MM.1S (cell line): ENCODE data around the gene ATP6V0B.

Source experiments
- EZH2phosphoT487 ChIP-seq: fragments of 300-600 bp; sonication (generic); IDR thresholded peaks from 2 replicates; pipeline ENCODE4 v1.6.1; 2018; ENCODE audit warnings: antibody characterized with exemption, low read length
- TF ChIP-seq, protein P1 (sequence below): fragments of 300-600 bp; sonication (generic); IDR thresholded peaks from 2 replicates; pipeline ENCODE4 v1.5.1; 2016; ENCODE audit warnings: antibody characterized with exemption, low read length, mixed read lengths

DNA sequence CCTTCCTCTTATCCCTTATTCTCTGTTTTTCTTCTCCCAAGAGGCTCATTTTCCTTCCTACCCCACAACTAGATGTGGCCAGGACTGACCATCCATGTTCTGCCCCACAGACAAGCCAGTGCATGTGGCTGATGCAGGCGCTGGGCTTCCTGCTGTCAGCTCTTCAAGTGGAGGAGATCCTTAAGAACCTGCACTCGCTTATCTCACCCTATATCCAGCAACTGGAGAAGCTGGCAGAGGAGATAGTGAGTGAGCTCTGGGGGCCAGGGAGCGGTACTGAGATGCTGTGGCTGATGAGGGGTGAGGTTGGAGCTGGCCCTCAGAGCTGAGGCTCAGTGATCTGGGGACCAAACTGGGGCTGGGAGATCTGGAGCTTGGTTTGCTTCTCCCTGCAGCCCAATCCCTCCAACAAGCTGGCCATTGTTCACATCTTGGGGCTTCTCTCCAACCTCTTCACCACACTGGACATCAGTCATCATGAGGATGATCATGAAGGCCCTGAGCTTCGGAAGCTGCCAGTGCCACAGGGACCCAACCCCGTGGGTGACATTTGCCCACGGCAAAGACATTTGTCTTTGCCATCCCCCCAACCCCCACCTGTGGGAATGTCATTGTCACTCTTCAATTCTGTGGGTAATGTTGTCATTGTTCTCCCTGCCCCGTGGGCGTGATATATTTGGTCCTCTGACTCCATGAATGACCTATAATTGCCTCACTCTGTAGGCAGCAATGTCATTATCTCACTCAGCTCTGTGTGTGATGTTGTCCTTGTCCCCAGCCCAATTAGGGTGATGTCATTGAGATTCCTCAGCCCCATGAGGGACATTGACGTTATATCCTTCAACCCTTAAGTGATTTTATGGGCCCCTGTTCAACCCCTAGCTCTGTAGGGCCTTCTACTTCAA is 16.2 kb upstream of the ATP6V0B start:
- TF ChIP-seq, protein P1, sequence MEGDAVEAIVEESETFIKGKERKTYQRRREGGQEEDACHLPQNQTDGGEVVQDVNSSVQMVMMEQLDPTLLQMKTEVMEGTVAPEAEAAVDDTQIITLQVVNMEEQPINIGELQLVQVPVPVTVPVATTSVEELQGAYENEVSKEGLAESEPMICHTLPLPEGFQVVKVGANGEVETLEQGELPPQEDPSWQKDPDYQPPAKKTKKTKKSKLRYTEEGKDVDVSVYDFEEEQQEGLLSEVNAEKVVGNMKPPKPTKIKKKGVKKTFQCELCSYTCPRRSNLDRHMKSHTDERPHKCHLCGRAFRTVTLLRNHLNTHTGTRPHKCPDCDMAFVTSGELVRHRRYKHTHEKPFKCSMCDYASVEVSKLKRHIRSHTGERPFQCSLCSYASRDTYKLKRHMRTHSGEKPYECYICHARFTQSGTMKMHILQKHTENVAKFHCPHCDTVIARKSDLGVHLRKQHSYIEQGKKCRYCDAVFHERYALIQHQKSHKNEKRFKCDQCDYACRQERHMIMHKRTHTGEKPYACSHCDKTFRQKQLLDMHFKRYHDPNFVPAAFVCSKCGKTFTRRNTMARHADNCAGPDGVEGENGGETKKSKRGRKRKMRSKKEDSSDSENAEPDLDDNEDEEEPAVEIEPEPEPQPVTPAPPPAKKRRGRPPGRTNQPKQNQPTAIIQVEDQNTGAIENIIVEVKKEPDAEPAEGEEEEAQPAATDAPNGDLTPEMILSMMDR, result no peak
- TF ChIP-seq EZH2phosphoT487, result no peak
